Cerebellar nuclear complex (tissue), 1 donor: ENCODE data around the gene MCTP2.

Experiments
- DNase-seq, 2 experiments: peaks; one replicate each; lab custom pipeline; 2025; lab: John Stamatoyannopoulos, UW

Gene MCTP2

DNA sequence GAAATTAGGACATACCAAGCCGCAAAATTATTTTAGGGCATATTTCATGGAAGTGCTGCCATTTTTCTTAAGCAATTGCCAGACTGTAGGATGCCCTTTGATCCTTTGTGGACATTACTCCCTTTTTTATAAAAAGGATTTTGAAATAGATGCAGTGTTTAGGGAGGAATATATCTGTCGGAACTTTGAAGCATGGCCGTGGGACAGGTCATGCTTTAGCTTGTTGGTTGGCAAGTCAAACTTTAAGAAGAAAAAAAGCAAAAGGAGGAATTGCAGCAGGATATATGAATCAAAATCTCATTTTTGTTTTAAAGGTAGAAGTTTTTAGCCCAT, 122.1 kb downstream of the MCTP2 start:
- no peak for DNase-seq

GRCh38 chr15:94354655-94355054, 123.3 kb downstream of the MCTP2 start:
- no peak for DNase-seq

DNA sequence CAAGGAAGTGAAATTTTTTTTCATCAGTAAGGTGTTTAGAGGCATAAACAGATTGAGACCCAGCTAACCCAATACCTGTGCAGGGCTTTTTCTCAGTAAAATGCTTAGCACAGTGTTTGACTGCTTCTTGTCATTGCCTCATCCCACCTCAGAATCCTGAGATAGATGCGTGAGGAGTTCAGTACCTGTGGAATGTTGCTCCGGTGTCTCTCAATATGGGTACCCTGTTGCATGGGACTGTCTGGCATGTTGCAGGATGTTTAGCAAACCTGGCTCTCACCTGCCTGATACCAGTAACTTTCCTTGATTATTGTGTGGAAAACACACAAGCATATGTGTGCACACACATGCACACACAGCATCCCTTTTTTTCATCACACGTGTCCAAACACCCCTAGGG, 128.4 kb downstream of the MCTP2 start:
- DNase-seq = no peak

- no peak for DNase-seq
Observed at GRCh38 chr15:94360251-94360685, 128.9 kb downstream of the MCTP2 start.

GRCh38 chr15:94362385-94363092, 131.2 kb downstream of the MCTP2 start:
- no peak for DNase-seq

GRCh38 chr15:94363382-94363781, 132.0 kb downstream of the MCTP2 start:
- DNase-seq = no peak

DNA sequence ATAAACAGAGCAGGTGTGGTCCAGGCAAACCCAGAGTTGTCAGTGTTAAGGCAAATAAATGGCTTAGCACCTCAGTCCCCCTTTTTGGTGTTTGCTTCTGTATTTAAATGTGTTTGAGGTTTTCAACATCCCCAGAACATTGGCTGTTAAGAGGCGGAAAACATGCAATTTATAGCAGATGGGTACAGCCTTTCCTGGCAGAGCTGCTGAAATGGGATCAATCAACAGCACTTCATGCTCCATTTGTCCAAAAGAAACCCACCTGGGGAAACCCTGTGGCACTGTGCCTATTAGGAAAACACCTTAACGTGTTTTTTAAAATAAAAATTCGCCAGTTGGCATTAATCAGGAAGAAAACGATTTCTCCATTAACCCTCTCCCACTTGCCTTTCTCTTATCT, 135.4 kb downstream of the MCTP2 start:
- no peak for DNase-seq

DNA sequence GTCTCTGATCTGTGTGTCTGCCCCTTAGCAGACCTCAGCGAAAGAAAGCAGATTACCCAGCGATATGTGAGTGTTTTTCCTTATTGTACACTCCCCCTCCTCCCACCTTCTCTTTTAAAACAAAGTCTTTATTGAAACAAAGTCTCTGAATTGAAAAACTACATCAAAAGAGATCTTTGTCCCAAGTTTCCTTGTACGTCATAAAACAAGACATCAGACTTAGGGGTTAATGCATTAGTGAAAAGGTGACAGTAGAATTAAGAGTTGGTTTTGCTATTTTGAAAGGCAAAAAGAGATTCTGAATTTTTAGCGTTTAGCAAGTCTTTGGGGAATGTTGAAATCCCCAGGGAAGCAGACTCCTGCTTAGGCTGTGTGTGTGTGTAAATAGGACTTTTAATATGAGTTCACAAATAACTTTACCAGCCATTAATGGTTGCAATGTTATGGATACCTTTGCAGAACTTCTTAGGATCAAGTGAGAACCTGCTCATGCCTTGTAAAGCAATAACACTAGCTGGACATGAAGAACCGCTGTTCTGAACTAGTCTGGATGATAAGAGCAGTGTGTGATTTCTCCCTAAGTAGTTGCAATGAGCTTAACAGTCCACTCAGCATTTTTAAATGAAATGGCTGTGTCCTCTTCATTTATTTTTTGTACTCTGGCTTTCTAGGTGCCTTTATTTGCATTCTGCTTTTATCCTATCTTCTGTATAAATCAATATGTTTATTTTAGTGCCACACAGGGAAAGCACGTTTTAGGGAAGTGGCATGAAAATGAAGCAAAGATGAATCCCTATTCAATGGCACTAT, 136.6 kb downstream of the MCTP2 start:
- no peak for DNase-seq

- DNase-seq = no peak
Observed at GRCh38 chr15:94370206-94370935, 139.0 kb downstream of the MCTP2 start.

DNA sequence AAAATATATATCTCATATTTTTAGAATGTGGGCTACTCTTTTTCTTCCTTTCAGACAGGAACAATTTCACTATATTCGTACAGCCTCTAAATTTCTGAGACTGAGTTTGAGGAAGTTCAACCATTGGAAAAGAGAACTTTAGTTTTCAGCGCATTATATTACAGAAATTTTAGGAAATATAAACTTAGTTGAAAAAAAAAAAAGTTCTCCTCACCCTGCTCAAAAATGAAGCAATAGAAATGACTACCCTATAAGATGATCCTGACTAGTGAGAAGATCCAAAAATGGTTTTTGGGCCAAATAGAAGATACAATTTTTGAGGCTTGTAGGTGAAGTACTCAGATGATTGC, 139.6 kb downstream of the MCTP2 start:
- DNase-seq = no peak

DNA sequence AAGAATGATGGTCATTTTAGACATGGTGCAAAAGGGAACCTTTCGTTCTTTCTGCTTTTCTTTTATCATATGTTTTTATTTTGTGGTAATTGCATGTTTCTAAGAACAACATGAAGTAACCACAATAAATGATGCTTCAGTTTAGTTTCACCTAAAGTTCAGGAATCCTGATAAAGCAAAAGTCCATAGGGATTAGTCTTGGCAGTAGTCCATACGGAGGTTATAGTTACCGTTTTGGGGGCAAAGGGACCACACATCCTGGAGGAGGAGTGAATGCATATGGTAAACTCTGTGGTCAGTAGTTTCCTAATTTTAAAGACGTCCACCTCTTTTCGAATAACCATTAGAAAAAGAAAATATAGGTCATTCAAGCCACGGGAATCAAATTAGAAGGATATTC, 141.5 kb downstream of the MCTP2 start:
- no peak for DNase-seq

DNA sequence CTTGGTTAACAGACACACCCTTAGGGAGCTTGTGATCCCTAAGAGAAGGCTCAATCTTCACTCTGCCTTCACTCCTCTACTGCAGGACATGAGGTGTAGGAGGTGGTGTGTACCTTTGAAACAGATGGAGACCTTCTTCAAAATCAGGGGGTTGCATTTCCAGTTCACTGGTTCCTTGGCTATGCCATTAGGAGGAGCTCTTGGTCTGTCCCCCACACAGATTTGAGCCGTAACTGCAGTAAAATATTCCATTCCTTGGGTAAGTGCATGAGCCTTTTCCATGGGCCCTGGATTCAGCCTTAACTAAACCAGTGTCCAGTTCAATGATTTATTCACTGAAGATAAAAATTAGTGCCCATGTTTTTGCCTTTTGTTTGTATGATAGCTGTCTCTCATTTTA, 144.6 kb downstream of the MCTP2 start:
- no peak for DNase-seq

DNA sequence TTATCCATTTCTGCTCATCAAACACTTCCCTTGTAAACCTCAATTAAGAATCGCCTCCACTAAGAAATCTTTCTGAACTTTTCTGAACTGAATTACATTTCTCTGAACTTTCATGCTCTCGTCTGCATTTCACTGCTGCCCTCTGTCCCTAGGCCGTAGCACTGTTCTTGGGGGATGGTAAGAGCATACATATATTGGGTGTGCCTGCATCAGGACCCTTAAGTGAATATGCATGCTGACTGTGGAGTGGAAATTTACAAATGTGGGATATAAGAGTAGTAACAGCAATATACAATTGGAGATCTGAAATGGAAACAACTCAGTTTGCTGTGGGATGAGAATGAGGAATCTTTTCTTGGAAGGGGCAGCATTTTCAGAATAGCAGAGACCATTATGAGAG, 148.6 kb downstream of the MCTP2 start:
- no peak for DNase-seq

- no peak for DNase-seq
Observed at GRCh38 chr15:94380798-94381197, 149.4 kb downstream of the MCTP2 start.

GRCh38 chr15:94381384-94381783, 150.0 kb downstream of the MCTP2 start:
- no peak for DNase-seq

DNA sequence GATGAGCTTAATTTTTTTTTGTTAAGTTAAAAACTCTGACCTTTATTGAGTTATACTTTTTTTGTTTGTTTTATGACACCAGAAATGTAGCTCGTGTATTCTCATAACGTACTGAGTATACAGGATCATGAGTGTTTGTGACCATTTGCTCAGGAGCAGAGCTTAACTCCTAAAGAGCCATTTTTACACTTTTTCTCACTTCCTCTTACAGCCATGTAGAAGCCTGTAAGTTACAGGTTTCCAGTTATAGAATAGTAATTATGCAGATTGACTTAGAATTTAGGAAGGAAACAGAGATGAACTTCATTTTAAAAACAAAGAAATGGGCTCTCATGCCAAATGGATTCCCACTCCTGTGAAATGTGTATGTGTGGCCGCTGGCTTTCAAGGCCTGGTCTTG, 151.7 kb downstream of the MCTP2 start:
- DNase-seq = no peak

GRCh38 chr15:94383706-94384105, 152.3 kb downstream of the MCTP2 start:
- no peak for DNase-seq

GRCh38 chr15:94385441-94385840, 154.1 kb downstream of the MCTP2 start:
- DNase-seq = no peak

- DNase-seq = no peak
Observed at GRCh38 chr15:94386351-94386750, 155.0 kb downstream of the MCTP2 start.

- DNase-seq = no peak
Observed at GRCh38 chr15:94387442-94387841, 156.1 kb downstream of the MCTP2 start.

- DNase-seq = no peak
Observed at GRCh38 chr15:94387849-94388441, 156.6 kb downstream of the MCTP2 start.

- no peak for DNase-seq
Observed at GRCh38 chr15:94395640-94396039, 164.3 kb downstream of the MCTP2 start.

GRCh38 chr15:94397337-94397736, 166.0 kb downstream of the MCTP2 start:
- DNase-seq = no peak
